Large intestine (tissue), 3 donors: ENCODE results near the gene C12orf57. TPM values are rescaled to one million over a fixed set of nuclear protein-coding genes. Genes with fewer than 3 reads are reported as not detected.
A peak's percentile ranks its signal among the peaks of the same experiment; 100 is the strongest.

Experiments
- DNase-seq, 2 donors: peaks; one replicate each; pipeline versions ENCODE4 v3.0.0 to v3.0.0-alpha.2; 2013
- H3K27ac ChIP-seq: one replicate; pipeline ENCODE4 v1.5.1; 2013; ENCODE audit warnings: low read length
- H3K27me3 ChIP-seq: 2 replicates; pipeline ENCODE4 v1.6.1; 2013; ENCODE audit warnings: low read length; ENCODE audit not compliant: control insufficient read depth, insufficient read depth
- H3K36me3 ChIP-seq: 2 replicates; pipeline ENCODE4 v1.6.1; 2013; ENCODE audit warnings: low read length; ENCODE audit not compliant: control insufficient read depth, insufficient read depth
- H3K4me1 ChIP-seq: one replicate; pipeline ENCODE4 v1.6.1; 2013; ENCODE audit warnings: low read length; ENCODE audit not compliant: control insufficient read depth, insufficient read depth
- H3K4me3 ChIP-seq: one replicate; pipeline ENCODE4 v1.5.1; 2013; ENCODE audit warnings: low read length
- H3K9me3 ChIP-seq: one replicate; pipeline ENCODE4 v1.6.1; 2013; ENCODE audit warnings: mild to moderate bottlenecking, low read depth, low read length, moderate library complexity; ENCODE audit not compliant: control insufficient read depth
- WGBS: methylation state at CpG from one replicate; pipeline ENCODE4 v1.1.5; 2013; ENCODE audit warnings: low lambda C conversion rate; ENCODE audit not compliant: insufficient coverage; 5-methylcytosine and 5-hydroxymethylcytosine counted together
- polyA plus RNA-seq: library from polyadenylated mRNA; unstranded; fragments of 120-200 nt; gene quantifications from one replicate; pipeline ENCODE4 v1.2.1, GENCODE V29; 2013

Gene C12orf57
- polyA plus RNA-seq, 1 donor, result 141 TPM

DNA sequence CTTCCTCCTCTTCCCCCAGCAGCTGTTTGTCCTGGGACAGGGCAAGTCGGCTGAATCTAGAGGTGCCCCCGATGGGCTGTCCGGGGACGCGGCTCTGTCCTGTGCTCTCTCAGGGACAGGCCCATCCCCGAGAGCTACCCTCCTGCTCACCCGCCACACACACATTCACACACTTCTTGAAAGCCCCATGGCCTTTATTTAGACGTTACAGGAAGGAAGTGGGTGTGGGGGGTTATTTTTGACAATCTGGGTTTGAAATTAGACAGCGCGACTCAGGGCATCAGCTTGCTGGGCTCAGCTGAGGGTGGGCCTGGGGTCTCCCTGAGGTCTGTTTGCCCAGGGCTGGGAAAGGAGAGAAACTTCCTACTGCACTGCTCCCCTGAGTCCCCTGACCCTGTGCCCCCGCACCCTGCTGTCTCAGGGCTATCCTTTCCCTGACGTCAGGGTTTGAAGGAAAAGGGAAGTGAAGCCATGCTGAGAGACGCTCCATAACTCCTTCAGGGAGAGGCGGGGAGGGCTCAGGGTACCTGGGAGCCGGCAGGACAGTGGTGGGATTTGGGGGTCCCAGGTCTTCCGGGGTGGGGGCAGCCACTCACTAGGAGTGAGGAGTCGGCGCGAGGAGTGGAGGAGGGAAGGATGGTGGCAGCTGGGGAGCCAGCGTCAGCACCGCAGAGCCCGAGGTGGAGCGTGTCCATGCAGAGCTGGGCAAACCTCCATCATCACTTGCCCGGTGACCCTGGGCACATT is 15.4 kb downstream of the C12orf57 start:
- Histone ChIP-seq H3K4me3 (no peak overlapping the region), H3K4me1 (peaks cover 18% of the 10 kb centered on the region), H3K27me3 (no peaks in the 10 kb centered on the region), H3K36me3 (peaks cover 25% of the 10 kb centered on the region), H3K27ac (peak overlapping the region; percentile 8), H3K9me3 (no peaks in the 10 kb centered on the region)
- no CpG with 5 or more reads among the region's 24 CpGs for WGBS
- DNase-seq, result no peak

DNA sequence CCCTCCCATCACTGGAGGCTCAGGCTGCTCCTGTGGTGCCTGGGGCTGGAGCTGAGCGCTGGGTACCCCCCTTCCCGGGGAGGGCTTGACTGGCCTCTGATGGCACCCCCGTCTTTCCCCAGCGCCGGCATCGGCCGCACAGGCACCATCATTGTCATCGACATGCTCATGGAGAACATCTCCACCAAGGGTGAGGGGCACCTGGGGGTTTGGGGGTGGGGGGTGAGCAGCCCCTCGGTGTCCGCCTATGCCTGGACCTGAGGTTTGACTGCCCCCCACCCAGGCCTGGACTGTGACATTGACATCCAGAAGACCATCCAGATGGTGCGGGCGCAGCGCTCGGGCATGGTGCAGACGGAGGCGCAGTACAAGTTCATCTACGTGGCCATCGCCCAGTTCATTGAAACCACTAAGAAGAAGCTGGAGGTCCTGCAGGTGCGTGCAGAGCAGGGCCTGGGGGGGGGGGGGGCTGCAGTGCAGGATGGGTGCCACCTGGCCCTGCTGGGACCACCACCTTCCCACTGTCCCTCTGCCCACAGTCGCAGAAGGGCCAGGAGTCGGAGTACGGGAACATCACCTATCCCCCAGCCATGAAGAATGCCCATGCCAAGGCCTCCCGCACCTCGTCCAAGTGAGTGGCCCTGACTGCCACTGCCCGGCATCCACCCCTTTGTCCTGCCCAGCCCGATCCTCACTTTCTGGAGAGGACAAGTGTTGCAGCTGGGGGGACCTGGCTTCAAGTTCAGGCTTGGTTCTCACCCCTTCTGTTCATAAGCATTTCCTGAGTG is 16.2 kb downstream of the C12orf57 start:
- H3K4me1 ChIP-seq, result peaks cover 25% of the 10 kb centered on the region

DNA sequence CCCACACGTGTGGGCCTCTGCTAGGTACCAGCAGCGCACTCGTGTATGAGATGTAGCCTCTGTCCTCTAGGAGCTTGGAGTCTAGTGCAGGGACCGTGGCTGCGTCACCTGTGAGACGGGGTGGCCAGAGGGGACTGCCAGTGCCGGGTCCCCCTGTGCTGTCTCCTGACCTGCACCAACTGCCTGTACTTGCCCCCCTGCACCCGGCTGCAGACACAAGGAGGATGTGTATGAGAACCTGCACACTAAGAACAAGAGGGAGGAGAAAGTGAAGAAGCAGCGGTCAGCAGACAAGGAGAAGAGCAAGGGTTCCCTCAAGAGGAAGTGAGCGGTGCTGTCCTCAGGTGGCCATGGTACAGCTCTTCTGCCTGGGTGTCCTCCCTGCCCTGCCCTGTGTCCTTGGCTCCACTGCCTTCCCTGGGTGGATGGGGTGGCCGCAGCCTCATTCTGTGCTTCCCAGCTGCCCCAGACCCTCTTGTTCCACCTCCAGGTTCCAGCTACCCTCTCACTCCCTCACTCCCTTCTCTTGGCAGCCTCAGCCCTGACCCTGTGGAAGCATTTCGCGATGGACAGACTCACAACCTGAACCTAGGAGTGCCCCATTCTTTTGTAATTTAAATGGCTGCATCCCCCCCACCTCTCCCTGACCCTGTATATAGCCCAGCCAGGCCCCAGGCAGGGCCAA is 16.9 kb downstream of the C12orf57 start:
- H3K4me3 ChIP-seq, result no peak overlapping the region
- no CpG with 5 or more reads among the region's 13 CpGs for WGBS

More for the DNA sequence above, 16.2 kb downstream of the C12orf57 start:
- Histone ChIP-seq H3K4me3 (no peak overlapping the region), H3K36me3 (peaks cover 27% of the 10 kb centered on the region), H3K27me3 (no peaks in the 10 kb centered on the region), H3K27ac (no peak overlapping the region), H3K9me3 (no peaks in the 10 kb centered on the region)
- no CpG with 5 or more reads among the region's 26 CpGs for WGBS
- DNase-seq, result no peak

DNA sequence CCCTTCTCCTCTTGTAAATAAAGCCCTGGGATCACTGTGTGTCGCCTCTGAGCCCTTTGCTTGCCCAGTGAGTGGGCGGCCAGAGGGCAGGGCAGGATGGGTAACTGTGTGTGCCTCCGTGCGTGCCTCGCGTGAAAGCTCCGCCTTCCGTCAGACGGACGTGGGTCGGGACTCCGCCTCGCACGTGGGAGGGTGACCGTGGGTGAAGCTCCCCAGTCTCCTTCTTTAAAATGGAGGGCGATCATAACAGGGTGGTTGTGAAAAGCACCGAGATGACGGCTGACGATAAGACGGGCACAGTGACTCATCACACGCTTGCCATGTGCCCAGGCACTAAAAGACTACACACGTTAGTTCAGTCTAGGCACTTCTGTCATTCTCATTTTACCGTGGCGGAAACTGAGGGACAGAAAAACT is 17.5 kb downstream of the C12orf57 start:
- peaks cover 36% of the 10 kb centered on the region for H3K4me1 ChIP-seq
- H3K27ac ChIP-seq, result peak overlapping the region; percentile 89
- H3K36me3 ChIP-seq, result peaks cover 30% of the 10 kb centered on the region
- H3K4me3 ChIP-seq, result peak overlapping the region; percentile 98
- WGBS, result no CpG with 5 or more reads among the region's 24 CpGs
- no peaks in the 10 kb centered on the region for H3K27me3 ChIP-seq
- peak in 1 of 2 donors; percentile 68 for DNase-seq
- H3K9me3 ChIP-seq, result no peaks in the 10 kb centered on the region

More for the DNA sequence above, 16.9 kb downstream of the C12orf57 start:
- Histone ChIP-seq H3K9me3 (no peaks in the 10 kb centered on the region), H3K4me1 (peaks cover 30% of the 10 kb centered on the region), H3K27ac (peak overlapping the region; percentile 89), H3K27me3 (no peaks in the 10 kb centered on the region), H3K36me3 (peaks cover 30% of the 10 kb centered on the region)
- DNase-seq, result no peak

DNA sequence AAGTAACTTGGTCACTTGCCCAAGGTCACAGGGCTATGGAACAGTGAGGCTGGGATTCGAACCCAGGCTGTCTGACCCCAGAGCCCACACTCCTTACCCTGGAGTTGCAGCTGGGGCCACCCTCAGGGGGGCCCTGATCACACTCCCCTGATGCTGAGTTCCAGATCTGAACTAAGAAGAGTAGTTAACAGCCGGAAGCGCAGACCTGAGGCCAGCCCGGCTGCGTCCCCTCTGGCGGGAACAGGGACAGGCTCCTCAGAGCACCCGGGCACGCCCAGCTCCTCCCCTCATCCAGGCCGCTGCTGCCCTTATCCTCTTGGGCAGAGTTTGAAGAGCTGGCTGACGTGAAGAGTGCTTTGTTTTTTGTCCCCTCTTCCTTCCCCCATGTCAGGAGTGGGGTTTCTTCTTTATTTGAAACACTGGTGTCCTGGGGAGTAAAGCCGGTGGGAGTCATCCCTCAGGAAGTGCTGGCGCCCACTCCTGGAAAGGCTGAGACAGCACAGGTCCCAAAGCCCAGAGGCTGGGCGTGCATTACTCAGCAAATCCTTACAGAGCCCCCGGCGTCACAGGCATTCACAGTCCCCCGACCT is 18.0 kb downstream of the C12orf57 start:
- Histone ChIP-seq H3K36me3 (peaks cover 28% of the 10 kb centered on the region), H3K4me3 (peak overlapping the region; percentile 98), H3K27me3 (no peaks in the 10 kb centered on the region), H3K9me3 (no peaks in the 10 kb centered on the region), H3K27ac (peak overlapping the region; percentile 89), H3K4me1 (peaks cover 39% of the 10 kb centered on the region)
- no CpG with 5 or more reads among the region's 16 CpGs for WGBS
- DNase-seq, result peak; percentile 73 to 91

DNA sequence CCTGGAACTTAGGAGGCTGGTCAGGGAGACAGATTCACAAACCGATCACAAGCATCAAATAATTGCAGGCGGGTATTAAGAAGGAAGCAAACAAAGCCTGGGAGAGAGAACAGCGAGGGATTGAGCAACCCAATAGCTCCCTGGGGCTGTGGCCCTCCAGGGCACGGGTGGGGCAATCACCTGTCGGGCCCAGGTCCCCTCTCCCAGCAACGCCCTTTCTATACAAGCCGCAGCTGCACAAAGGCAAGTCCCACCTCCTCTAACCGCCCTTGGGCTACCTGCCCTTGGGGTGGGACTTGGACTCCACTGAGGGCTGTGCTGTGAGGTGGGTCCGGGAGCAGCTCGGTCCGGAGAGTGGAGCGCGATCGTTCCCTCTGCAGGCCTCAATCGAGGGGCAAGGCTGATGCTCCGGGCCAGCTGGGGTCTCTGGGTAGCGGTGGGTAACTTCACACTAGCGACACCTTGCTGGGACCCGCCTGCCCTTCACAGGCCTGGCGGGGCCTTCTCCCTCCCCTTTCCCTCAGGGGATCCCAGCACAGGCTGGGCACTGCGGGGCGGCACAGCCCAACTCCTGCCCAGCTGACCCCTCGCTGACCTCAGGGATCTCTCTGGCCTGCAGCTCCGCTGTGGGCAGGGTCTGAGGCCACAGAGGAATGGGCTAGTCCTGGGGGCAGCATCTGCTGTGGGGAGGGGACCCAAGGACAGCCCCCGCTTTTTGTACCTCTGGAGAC is 18.6 kb downstream of the C12orf57 start:
- WGBS, result 20% methylated on average over 1 of the region's 25 CpGs
- peak; percentile 88 to 94 for DNase-seq
- Histone ChIP-seq H3K27me3 (no peaks in the 10 kb centered on the region), H3K36me3 (peaks cover 31% of the 10 kb centered on the region), H3K4me3 (peak overlapping the region; percentile 98), H3K27ac (peak overlapping the region; percentile 89), H3K9me3 (no peaks in the 10 kb centered on the region), H3K4me1 (peaks cover 46% of the 10 kb centered on the region)

DNA sequence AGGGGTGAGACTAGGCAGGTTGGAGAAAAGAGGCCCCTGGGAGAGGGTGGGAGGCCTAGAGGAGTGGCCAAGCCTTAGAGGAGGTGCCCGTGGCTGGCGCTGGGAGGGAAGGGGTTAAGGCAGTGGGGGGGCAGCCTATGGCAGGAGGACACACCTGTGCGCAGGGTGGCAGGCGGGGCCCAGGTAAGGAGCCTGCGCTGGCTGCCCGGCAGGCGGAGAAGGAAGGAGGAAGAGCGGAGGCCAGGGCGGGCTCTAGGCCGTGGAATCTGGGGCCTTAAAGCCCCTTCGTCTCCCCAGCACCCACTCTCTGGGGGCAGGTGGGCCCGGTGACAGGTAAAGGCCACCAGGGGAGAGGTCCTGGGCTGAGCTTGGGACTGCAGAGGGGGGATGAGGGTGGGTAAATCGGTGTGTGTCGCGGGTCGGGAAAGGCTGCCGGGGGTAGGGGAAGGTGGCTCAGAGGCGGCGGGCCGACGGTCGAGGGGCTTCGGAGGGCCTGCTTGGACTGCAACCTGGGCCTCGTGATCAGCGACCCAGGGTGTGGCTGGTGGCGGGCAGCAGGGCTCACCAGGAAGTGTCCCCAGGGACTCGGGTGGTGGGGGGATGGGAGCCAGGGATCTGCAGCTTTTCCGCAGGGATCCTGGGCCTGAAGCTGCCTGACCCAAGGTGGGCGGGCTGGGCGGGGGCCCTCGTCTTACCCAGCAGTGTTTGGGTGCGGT is 19.4 kb downstream of the C12orf57 start:
- WGBS, result no CpG with 5 or more reads among the region's 32 CpGs
- Histone ChIP-seq H3K27me3 (no peaks in the 10 kb centered on the region), H3K4me1 (peaks cover 53% of the 10 kb centered on the region), H3K27ac (peak overlapping the region; percentile 89), H3K36me3 (peaks cover 38% of the 10 kb centered on the region), H3K9me3 (no peaks in the 10 kb centered on the region), H3K4me3 (peak overlapping the region; percentile 98)
- DNase-seq, result peak; percentile 92 to 97

DNA sequence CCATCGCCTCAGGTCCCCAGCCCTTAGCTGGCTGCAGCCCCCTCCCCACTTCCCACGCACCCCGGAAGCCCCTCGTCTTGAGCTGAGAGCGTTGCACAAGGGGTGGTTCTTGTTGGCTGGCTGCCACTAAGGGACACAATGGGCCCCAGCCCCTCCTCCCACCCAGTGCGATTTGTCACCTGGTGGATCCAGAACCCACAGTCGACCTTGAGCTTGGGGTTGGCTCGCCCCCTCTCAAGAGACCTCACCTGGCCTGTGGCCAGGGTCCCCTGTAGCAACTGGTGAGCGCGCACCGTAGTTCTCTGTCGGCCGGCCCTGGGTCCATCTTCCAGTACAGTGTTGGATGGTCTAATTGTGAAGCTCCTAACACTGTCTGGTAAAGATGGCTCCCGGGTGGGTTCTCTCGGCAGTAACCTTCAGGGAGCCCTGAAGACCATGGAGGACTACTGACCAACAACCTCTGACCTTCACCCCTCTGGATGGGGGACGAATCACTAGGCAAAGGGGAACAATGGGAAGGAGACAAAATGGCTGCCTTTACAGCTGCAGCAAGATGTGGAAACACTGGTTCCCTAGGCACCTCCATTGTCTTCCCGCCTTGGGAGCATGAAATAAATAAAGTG is 20.1 kb downstream of the C12orf57 start:
- Histone ChIP-seq H3K27me3 (no peaks in the 10 kb centered on the region), H3K9me3 (no peaks in the 10 kb centered on the region), H3K27ac (peak overlapping the region; percentile 89), H3K4me3 (peak overlapping the region; percentile 98), H3K36me3 (peaks cover 43% of the 10 kb centered on the region), H3K4me1 (peaks cover 61% of the 10 kb centered on the region)
- 40% methylated on average over 1 of the region's 17 CpGs for WGBS
- peak in 1 of 2 donors; percentile 71 for DNase-seq

DNA sequence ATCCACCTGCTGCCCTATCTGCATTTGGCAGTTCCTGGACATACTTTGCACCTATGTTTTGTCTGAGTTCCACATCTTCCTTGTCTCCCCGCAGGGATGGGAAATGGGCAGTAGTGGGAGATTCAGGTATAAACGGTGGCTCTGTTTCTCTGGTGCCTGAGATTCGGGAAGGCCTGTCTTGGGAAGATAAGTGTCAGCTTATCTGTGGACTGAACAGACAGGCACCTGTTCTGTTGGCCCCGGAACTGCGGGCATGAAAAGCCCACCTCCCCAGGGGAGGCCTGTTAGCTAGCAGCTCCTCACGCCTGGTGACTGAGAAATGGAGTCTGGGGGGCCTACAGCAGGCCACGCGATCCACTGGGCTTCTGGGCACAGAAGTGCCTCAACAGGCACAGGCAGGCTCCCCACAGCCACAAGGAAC is 20.8 kb downstream of the C12orf57 start:
- DNase-seq, result no peak
- WGBS, result no CpG with 5 or more reads among the region's 8 CpGs
- Histone ChIP-seq H3K4me1 (peaks cover 65% of the 10 kb centered on the region), H3K27ac (peak overlapping the region; percentile 89), H3K36me3 (peaks cover 46% of the 10 kb centered on the region), H3K27me3 (no peaks in the 10 kb centered on the region), H3K4me3 (peak overlapping the region; percentile 98), H3K9me3 (no peaks in the 10 kb centered on the region)
